SK-N-MC (cell line): ENCODE data around the gene UBXN6.

Experiments used
- EZH2 ChIP-seq: fragments of 200-600 bp; sonication (generic); IDR thresholded peaks from one replicate; pipeline ENCODE4 v1.6.1; 2017; ENCODE audit warnings: antibody characterized with exemption
- POLR2AphosphoS5 ChIP-seq: IDR thresholded peaks from 2 replicates; pipeline ENCODE4 v1.6.1; 2012; ENCODE audit warnings: mild to moderate bottlenecking, low read depth, low read length, borderline replicate concordance

DNA sequence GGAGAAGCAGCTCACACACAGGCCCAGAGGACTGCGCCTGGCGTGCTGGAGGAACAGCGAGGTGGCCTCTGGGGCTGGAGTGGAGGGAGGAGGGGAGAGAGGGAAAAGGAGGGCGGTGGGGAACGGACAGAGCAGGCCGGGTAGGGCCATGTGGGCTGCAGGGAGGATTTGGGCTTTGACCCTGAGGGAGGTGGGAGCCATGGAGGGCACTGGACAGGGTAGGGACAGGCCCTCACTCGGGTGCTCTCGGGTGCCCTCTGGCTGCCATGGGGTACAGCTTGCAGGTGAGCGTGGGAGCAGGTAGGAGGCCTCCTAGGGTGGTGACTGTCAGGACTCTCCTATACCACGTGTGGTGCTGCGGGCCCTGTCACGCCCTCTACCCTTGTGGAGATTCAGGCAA lies 37.9 kb upstream of the UBXN6 start:
- TF ChIP-seq EZH2, result no peak
- no peak for TF ChIP-seq POLR2AphosphoS5
